GM18498 (cell line): ENCODE data around the gene MTG1.

ENCODE experiments used
- ATAC-seq: cut with Tn5 transposase; IDR thresholded peaks from one replicate; pipeline ENCODE4 v1.9.1; 2021; ENCODE audit warnings: mild to moderate bottlenecking, moderate library complexity; ENCODE audit not compliant: unreplicated experiment

Gene MTG1, protein sequence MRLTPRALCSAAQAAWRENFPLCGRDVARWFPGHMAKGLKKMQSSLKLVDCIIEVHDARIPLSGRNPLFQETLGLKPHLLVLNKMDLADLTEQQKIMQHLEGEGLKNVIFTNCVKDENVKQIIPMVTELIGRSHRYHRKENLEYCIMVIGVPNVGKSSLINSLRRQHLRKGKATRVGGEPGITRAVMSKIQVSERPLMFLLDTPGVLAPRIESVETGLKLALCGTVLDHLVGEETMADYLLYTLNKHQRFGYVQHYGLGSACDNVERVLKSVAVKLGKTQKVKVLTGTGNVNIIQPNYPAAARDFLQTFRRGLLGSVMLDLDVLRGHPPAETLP

DNA sequence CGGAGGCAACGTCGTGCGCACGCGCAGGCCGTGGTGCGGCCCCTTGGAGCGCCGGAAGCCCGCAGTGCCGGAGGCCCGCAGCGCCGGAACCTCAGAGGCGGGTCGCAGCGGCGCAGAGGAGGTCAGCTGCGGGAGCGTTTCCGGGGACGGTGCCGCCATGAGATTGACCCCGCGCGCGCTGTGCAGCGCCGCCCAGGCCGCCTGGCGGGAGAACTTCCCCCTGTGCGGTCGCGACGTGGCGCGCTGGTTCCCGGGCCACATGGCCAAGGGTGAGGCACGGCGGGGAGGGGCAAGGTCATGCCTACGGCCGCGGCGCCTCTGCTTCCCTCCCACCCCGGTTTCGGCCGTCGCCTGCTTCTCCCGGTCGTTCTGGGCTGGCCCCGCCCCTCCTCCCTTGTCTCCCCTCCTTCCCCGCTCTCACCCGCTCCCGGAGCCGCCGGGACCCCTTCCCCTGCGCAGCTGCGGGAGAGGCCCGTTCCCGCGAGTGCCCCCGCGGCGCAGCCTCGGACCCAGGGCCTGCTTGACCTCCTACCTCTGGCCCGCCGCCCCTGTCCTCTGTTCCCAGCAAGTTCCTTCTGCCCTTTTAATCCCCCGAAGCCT, at the start of gene MTG1:
MTG1 (plus strand) TSS at position 94 of the 600 bp plus-strand sequence; CDS start at position 158, 64 bp downstream.
- ATAC-seq: peak; percentile 78

DNA sequence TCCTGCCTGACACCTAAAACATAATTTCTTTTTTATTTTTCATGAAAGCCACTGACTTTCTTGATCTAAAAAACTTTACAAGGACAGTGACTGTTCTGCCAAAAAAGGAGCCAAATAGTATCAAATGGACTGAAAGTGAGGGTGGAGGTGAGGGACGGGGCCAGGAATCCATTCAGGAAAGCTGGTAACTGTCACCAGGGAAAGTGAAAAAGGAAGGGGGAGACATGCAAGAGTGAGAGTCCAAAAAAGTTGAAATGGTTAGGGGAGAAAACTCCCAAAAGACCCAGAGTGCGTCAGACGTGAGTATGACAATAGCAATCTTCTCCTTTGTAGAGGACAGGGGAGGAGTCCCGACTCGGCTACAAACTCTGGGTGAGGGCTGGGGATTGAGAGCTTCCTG, 49.7 kb upstream of the MTG1 start:
- no peak for ATAC-seq

DNA sequence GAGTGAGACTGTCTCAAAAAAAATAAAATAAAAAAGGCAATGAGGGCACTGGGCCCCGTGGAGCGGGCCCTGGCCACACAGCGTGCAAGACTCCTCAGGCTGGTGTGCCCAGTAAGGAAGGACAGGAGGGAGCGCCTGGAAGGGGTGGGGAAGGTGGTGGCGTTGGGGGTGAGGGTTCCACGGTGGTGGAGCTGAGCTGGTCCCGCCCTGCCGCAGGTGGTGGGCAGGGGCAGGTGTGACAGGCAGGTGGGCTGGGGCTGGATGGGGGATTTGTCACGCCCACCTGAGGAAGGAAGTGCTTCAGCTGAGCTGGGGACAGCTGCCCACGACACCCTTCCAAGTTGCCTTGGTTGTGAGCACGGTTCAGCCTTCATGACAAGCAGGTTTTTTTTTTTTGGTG, 47.5 kb upstream of the MTG1 start:
- ATAC-seq: no peak

DNA sequence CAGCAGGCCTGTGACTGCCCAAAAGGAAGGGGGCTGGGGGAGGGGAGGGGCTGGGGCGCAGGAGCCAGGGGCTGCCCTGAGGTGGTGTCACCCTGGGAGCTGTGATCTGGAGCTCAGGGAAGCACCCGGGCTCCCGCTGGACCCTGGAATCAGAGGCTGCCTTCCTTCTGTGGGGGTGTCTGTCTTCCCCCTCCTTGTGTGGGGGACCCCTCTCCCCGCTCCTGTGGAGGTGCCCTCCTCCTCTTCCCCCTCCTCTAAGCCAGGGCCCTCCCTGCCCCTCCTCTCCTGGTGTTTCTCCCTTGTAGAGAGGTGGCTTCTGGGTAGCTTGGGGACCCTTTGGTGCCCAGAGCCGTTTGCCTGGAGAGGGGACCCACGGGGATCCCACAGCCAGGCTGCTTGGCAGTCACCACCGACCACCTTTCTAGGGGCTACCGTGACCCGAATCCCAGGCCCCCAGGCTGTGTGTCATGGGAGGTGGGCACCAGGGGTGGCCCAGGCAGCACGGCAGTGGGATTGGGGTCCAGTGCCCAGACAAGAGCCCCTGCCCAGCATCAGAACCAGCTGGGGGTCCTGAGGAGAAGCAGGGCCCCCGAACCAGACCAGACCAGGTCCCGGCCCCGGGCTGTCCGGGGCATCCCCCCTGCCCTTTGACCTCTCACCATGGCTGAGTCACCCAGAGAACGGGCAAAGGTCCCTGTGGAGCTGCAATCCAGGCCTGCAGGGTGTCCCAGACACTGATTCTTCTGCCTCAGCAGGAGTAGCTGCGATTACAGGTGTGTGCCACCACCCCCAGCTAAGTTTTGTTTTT, 46.0 kb upstream of the MTG1 start:
- ATAC-seq: no peak

DNA sequence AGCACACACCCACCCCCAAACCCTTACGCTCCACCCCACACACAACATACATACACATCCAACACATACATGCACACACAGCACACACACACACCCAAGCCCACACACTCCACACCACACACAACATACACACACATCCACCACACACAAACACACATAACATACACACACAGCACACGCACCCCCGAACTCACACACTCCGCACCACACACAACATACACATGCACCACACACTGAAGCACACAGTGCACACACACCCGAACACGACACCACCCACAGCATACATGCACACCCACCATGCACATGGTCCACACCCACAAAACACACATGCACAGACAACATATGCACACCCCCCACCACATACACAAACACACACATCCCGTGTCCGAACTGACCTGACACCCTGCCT, 44.8 kb upstream of the MTG1 start:
- no peak for ATAC-seq

DNA sequence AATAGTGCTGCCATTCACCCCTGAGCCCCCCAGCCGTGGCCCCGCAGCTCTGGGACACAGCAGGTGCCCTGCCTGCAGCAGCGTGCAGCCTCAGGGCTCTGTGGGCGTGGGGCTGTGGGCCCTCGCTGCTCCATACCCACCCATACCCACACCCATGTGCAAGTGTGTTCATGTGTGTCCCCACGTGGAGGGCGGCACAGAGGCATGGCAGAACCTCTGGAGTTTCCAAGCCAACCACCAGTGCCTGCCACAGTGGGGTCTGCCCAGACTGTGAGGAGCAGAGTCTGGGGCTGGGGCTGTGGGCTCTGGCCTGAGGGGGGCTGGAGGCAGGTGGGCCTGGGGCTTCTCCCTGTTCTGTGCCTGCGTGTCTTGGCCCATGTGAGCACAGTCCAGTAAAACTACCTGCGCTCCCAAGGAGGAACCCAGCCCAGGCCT, 44.4 kb upstream of the MTG1 start:
- no peak for ATAC-seq

DNA sequence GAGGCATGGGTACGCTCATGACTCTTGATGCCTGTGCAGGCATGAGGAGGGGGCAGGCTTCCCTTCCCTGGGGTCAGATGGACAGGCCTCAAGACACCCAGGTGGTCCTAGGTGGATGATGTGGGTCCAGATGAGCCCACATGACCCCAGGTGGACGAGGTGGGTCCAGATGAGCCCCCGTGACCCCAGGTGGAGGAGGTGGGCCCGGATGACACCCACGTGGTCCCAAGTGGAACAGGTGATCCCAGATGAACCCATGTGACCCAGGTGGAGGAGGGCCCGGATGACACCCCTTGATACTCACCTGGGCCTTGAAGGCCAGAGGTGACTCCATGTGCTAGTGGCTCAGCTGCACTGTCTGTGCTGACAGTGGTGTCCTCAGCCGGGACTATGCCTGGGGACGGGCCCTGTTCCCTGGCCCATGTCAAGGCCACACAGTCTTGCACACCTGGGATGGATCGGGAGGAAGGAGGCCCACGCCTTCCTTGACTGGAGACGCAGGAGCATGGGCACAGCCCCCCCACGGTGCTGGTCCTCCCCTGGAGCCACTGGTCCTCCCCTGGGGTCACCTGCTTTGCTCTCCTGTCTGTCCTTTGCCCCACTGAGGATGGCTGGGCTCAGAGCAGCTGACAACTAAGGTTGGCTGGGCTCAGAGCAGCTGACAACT, 43.5 kb upstream of the MTG1 start:
- ATAC-seq: no peak

DNA sequence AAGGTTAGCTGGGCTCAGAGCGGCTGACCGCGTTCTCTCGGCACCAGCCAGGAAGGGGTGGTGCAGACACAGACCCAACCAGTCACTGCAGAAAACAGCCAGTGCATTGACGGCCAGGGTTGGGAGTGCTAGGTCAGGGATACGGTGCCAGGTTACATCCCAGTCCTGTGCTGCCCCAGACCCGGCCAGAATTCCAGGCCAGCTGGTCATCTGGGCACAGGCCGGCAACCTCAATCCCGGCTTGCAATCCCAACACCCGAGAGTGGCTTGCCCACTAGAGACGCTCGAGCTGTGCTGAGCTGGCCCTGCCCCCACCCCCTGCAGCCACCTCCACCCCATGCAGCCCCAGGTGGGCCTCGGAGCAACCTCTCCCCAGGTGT, 43.0 kb upstream of the MTG1 start:
- ATAC-seq: no peak

DNA sequence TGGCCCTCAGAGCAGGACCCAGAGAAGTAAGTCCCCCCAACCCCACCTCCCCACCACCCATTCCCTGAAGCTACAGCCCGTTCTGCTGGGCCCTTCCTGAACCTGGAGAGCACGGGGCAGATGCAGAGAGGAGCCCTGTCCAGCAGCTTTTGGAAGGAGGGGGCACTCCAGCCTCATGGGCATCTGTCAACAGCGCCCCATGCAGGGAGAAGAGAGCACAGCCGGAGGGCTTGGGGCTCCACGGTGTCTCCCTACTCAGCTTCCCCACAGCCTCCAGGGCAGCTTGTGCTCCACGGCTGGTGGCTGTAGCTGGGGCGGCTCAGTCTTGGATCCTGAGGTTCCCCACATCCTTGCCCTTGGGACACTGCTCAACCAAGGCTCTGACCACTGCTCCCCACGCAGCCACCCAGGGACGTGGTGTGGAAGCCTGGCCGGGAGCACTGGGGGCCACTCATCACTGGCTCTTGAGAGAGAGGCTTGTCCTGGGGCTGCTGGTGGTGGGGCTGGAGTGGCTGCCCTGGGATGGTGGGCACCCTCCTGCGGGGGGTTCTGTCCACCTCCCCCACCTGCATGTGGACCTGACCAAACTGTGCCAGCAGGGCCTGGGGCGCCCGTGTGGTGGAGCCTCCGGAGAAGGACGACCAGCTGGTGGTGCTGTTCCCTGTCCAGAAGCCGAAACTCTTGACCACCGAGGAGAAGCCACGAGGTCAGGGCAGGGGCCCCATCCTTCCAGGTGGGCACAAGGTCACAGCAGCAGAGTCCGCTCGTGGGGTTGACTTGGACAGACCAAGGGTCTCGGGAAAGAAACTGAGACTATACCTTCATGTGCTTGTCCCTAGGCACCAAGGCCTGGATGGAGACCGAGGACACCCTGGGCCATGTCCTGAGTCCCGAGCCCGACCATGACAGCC, 42.3 kb upstream of the MTG1 start:
- ATAC-seq: no peak

DNA sequence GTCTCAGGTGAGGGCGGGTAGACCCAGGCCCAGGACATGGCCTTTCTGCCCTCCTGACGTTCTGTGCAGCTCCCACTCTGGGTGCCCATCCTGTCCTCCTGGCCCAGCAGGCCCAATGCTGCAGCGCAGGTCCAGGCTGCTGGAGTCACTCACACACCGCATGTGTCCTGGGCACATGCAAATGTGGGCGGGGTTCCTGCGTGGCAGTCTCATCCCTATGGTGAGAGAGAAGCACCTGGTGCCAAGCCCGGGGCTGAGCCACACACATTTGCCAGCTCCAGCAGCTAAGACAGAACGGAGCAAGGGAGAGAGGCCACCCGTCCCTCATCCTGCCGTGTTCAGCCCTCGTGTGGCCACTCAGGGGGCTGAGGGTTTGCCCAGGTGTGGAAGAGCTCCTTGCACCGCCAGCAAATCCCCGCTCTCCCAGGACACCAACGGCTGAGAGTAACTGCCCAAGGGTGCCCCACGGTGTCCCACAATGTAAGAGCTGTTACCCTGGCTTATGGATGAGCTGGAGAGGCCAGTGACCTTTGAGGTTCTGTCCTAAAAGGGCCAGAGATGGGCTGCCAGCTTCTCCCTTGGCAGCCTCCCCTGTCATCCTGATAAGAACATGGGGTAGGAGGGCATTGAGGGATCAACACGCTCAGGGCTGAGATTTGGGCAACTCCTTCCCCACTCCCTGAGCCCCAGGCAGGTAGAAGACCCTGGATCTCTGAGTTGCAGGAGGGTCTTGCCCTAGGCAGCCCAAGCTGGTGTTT, 40.6 kb upstream of the MTG1 start:
- ATAC-seq: no peak

DNA sequence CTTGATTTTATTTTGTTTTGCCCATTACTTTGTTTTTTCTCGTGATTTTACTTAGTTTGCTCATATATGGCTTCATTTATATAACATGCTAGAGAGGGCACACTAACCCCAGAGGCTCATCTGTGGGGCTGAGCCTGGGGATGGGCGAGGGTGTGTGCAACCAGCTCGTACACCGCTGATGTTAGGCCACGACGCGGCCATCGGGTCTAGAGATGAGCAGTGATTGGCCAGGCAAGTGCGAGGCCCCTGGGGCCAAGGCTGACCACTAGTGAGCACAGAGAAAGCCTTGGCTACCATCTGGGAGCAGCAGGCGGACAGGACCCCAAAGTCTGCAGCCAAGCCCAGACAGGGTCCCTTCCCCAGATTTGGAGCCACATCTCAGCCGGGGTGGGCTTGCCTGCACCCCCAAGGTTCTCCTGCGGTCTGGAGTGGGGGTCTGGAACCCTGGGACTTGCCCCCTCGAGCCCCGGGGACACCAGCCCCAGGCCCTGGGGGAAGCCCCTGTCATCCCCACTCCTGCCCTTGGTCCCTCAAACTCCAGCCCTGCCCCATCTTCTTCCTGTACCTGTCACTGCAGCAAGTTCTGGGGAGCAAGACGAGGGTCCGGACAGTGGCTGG, 39.9 kb upstream of the MTG1 start:
- no peak for ATAC-seq

DNA sequence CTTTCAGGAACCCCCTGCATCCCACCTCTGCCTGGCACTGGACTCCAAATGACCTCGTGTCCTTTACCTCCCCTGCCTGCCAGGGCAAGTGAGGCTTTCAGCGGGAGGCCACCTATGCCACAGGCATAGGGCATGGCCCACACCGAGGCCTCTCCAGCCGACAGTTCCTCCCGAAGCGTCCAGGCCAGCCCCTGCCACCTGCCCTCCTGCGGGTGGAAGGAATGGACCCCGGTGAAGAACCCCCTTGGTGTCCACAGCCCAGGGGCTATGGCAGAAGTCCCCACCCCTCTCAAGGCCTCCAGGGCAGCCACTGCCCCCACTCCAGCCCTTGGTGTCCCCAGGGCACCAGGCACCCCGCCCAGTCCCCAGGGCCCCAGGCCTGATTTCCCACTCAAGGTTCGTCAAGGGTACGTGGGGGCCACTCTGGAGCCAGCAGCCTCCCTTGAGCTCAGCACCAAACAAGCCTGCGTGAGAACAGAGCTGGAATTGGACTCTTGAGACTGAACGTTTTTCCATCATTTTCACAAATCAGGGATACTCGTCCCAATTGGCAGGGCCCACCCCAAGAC, 39.2 kb upstream of the MTG1 start:
- no peak for ATAC-seq

DNA sequence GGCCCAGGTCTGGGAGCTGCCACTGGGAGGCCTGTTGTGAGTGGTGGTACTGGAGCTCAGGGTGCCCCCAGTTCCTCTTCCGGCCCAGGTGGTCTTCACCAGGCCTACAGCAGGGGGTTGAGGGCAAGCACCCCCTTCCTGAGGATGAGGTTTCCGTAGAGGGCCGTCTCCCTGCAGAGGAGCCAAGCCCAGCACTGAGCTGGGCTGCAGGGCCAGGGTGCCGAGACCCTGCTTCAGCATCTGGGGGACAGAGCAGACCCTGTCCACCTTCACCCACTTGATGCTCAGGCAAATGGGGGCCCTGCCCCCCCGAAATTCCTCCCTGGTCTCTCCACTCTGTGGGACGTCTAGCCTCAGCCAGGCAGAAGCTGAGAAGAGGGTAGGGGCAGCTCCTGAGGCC, 38.7 kb upstream of the MTG1 start:
- ATAC-seq: no peak

DNA sequence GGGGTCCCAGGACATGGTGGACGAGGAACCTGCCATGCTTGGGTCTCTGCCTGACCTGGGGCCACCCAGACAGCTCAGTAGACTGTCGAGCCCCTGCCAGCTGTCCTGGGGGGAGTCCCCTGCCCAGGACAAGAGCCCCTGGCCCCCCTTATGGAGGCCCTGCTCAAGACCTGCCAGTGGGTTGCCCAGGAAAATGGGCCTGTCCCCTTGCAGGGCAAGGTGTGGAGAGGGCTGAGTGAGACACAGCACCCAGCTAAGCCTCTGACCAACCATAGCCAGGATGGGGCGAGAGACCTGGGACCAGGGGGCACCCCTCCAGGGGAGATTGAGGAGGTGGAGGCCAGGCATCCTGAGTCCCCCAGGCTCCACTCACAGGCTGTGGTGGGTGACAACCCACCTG, 38.0 kb upstream of the MTG1 start:
- ATAC-seq: no peak

DNA sequence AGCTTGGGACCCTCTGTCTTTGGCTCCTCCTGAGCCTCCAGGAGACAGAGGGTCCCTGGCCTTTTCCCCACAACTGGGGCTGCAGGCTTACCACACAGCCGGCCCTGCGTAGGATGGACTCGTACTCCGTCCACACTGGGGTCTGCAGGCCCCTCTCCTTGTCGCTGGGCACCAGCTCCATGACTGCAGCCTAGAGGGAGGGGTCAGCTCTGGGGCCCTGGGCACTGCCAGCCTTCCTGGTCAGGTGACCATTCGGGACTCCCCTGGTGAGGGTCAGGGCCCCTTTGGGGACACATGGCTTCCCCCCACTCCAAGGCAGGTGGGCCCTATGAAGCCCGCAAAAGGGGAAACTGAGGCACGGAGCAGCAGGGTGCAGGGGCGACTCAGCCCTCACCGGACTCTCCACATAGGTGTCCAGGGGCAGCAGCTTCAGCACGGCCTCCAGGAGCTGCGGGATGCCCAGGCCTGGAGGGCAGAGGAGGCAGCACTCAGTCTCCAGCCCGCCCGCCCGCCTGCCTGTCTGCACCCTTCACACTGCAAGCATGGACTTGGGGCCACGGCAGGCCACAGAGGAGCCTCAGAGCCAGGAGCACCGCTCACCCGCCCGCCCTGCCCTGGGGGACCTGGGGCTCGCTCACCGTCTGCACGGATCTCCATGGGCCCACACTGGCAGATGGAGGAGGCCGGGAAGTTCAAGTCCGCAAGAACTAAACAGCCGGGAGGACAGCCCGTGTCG, 37.2 kb upstream of the MTG1 start:
- ATAC-seq: no peak

DNA sequence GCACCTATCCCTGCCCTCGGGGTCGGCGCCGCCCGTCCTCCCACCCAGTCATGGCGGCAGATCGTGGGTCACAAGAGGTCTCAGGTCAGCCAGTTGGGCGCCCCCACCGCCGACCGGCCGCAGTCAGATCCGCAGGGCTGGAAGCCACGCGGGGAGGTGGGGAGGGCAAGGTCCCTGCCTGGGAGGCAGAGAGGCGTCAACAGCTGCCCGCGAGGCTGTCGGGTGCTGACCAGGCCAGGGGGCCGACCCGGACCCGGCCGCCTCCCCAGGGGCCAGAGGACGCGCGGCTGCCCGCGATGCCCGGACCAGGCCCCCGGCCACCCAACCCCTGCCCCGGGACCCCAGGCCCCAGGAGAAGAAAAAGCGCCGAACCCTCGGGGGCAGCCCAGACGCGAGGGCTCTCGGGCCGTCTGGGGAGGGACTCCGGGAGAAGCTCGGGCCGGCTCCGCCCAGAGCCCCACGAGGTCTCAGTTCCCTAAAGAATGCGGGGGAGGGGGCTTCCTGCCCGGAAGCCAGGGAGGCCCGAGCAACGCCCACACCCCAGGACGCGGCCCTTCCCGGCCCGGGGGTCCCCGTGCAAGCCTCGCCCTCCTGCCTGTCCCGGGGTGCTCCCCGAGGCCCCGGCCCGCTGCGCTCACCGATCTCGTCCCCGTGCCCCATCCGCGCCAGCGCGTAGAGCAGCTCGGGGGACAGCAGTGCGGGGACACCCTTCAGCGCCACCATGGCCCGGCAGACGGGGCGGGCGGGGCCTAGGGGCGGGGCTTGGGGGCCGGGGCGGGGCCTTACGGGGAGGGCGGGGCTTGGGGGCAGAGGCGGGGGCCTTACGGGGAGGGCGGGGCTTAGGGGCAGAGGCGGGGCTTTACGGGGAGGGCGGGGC, 36.4 kb upstream of the MTG1 start, which contains the start of gene FUOM:
FUOM (minus strand) TSS at position 735 of the 877 bp plus-strand sequence; CDS start at position 723, 12 bp downstream.
- ATAC-seq: peak; percentile 63
